Renal cortical epithelial cell (primary cell): ENCODE measurements around the gene ABCC1. TPM values are rescaled to one million over a fixed set of nuclear protein-coding genes. Genes with fewer than 3 reads are reported as not detected.
"Not testable (repeated sequence)": the region's sequence is repeated elsewhere in the genome, so short reads cannot be mapped to it uniquely, and the experiment has no call there.

Source experiments
- DNase-seq: peaks from one replicate; pipeline ENCODE4 v3.0.0-alpha.2; 2011; ENCODE audit warnings: low read depth
- total RNA-seq: library from RNA; depleted of rRNA; stranded (reverse); fragments of >200 nt; gene quantifications from 2 replicates; pipeline ENCODE4 v1.2.3, GENCODE V29; 2014

Gene ABCC1
- total RNA-seq, 1 donor from 2014 or later, result 96.8 TPM

DNA sequence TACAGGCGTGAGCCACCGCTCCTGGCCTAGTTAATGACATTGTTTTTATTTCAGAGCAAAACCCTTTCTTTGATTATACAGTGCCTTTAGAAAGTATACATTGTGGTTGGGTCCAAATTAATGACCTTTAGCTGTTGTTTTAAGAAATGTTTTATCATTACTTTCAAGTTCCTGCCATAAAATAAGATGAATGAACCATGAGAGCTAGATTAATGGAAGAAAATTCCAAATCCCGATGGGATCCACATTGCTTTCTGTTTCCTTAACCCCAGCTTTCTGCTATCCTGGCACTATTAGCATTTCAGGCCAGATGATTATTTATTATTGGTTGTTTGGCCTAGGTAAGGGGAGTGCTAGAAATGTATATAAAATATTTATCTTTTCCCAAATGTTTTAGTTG is 131.7 kb downstream of the ABCC1 start:
- DNase-seq, result no peak

DNA sequence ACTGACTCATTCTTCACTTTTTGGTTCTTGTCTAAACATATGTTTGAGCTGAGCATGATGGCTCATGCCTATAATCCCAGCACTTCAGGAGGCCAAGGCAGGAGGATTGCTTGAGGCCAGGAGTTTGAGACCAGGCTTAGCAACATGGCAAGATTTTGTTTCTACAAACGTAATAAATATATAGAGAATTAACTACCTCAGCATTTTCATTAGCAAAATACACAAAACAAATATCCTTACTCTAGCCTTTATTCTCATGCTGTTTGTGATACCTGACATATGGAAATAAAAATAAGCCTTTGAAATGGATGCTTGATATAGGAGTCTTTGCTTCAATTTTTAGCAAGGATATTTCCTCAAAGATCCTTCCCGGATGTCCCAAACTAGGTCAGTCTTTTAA is 132.8 kb downstream of the ABCC1 start:
- no peak for DNase-seq

- no peak for DNase-seq
Measured at GRCh38 chr16:16083421-16084156, 134.2 kb downstream of the ABCC1 start.

GRCh38 chr16:16084874-16085273 is 135.5 kb downstream of the ABCC1 start:
- DNase-seq, result no peak

DNA sequence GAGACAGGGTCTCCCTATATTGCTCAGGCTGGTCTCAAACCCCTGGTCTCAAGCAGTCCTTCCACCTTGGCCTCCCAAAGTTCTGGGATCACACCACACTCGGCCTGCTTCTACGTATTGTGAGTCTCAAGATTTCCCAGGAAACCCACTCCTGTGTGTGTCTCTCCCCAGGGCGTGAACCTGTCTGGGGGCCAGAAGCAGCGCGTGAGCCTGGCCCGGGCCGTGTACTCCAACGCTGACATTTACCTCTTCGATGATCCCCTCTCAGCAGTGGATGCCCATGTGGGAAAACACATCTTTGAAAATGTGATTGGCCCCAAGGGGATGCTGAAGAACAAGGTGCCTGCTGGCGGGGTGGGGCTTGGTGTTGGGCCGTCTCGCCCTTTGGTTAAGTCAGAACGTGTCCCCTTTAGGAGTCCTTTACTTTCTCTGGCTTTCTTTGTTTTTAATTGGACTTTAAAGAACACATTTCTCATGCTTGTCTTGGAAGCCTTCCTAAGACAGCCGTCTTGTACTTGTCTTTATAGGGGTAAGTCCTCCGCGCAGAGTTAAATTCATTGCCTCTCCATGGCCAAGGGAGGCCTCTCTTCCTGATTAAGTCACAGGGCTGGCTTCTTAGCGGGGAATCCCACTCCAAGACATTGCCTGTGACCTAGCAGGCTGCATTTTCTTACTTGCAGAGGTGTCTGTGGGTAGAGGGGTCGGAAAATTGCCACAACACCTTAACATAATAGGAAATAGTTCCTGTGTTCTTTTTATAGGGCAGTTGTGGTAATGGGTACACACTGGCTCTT is 137.4 kb downstream of the ABCC1 start:
- no peak for DNase-seq

GRCh38 chr16:16090238-16090637 is 140.8 kb downstream of the ABCC1 start:
- no peak for DNase-seq

DNA sequence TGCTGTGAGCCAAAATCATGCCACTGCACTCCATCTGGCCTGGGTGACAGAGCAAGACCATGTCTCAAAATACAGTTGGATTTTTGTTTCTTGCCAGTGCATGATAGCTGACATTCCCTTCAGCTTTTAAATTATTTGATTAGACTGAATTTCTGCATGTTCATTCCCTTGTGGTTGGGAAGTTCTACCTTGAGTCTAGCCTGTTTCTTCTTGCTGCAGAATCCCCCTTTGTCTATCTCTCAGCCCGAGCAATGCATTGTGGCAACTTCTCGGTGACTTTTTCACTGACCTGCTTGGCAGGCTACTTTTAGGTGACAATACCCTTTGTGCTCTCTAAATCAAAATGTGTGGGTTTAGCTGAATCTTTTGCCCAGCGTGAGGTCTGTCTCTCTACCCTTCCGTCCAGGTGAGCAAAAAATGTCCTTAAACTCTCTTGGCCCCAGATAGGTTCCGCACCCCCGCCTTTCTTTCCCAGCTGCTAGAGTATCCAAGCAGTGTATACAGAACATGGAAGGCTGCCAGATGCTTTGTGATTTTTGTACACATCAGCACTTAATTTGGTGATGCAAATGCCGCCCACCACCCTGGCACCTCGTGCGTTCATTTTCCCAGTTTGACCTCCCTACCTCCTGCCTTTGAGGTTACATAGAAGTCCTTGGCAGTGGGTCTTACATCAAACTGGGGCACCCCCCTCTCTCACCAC is 143.7 kb downstream of the ABCC1 start:
- DNase-seq, result peak; percentile 67

- DNase-seq, result no peak
Measured at GRCh38 chr16:16093628-16094332, 144.4 kb downstream of the ABCC1 start.

GRCh38 chr16:16095646-16096045 is 146.2 kb downstream of the ABCC1 start:
- no peak for DNase-seq

GRCh38 chr16:16096121-16096857 is 146.9 kb downstream of the ABCC1 start:
- DNase-seq, result no peak

DNA sequence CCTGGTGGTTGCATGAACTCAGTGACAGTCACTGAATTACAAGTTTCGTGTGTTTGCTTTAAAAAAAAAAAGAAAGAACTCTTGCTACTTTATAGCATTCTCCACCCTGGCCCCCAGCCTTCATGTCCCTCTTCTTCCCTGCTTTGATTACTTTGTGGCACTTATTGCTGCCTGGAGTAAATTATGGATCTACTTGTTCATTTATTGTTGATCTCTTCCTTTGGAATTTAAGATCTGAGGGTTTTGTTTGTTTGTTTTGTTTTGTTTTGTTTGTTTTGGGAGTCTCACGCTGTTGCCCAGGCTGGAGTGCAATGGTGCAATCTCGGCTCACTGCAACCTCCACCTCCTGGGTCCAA is 147.4 kb downstream of the ABCC1 start:
- DNase-seq, result no peak

GRCh38 chr16:16099320-16099719 is 149.9 kb downstream of the ABCC1 start:
- no peak for DNase-seq

DNA sequence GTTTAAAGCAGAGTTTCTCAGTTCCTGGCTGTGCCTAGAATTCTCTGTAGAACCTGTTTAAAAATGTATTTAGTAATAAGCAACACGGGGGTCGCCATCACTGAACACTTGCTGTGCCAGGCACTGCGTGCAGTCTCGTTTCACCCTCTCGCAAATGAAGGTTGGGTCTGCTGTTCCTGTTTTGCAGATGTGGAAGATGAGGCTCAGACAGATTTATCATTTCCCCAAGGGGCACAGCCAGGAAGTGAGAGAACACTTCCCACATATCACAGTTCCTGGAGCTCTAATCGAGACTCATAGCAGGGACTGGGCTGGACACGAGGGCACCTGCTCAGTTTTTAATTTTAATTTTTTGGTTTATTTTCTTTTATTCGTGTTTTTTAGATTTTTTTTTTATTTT is 151.2 kb downstream of the ABCC1 start:
- DNase-seq, result no peak

DNA sequence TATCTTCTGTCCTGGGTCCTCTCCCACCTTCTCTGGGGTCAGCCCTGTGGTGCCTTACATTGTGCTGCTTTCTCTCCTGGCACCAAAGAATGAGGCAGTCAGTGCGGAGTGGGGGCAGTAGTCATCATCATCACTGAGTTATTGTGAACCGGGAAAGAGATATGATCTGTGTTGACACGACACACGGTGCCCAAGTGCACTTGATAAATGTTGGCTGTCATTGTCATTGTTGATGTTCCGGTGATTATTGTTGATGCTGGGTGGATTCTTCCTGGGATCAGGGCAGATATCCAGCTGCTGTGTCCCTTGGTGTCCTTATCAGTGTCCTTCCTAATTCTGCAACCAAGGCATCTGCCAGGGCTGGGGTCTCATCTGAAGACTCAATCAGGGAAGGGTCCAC is 152.2 kb downstream of the ABCC1 start:
- no peak for DNase-seq

GRCh38 chr16:16102738-16103137 is 153.3 kb downstream of the ABCC1 start:
- no peak for DNase-seq

DNA sequence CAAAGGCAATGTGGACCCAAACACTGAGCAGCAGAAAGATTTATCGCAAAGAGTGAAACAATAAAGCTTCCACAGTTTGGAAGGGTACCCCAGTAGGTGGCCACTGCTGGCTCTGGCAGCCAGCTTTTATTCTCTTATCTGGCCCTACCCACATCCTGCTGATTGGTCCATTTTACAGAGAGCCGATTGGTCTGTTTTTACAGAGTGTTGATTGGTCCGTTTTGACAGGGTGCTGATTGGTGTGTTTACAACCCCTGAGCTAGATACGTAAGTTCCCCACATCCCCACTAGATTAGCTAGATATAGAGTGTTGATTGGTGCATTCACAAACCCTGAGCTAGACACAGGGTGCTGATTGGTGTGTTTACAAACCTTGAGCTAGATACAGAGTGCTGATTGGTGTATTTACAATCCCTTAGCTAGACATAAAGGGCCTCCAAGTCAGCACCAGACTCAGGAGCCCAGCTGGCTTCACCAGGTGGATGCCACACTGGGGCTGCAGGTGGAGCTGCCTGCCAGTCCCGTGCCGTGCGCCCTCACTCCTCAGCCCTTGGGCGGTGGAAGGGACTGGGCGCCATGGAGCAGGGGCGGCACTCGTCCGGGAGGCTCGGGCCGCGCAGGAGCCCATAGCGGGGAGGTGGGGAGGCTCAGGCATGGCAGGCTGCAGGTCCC is 154.9 kb downstream of the ABCC1 start:
- not testable (repeated sequence) for DNase-seq

GRCh38 chr16:16104804-16105141 is 155.4 kb downstream of the ABCC1 start:
- DNase-seq, result not testable (repeated sequence)

GRCh38 chr16:16105646-16106045 is 156.2 kb downstream of the ABCC1 start:
- DNase-seq, result no peak

GRCh38 chr16:16106466-16106865 is 157.1 kb downstream of the ABCC1 start:
- DNase-seq, result no peak

DNA sequence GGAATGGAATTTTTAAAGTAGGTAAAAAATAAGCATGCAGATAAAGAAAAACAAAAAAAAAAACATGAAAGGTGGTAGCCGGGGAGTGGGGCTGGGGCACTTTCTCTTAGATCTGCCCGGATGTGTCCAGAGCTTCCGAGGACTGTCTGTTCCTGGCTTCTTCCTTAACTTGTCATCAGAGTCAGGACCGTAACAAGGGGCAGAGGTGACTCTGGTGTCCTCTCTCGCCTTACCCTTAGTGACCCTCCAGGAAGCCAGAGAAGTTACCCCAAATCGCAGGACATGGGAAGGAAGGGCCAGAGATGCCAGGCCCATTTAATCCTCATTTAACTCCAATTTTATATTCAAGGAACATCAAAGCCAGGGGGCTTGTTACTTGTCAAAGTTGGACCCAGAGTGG is 158.4 kb downstream of the ABCC1 start:
- no peak for DNase-seq

DNA sequence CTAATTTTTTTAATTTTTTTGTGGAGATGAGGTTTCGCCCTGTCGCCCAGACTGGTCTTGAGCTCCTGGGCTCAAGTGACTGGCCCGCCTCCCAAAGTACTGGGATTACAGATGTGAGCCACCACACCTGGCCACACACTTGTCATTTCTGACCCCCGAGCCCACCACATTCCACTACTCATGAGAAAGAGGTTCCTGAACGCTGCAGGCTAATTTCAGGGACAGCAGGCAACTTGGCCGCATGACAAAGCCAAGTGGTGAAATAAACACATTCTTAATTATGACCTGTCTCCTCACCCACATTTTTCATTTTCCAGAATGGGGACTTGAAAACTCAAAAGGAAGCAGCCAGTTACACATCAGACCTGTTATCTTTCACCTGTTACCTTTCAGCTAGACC is 159.3 kb downstream of the ABCC1 start:
- no peak for DNase-seq
